GM12878 (cell line): ENCODE measurements around the gene TM9SF2. TPM values are rescaled to one million over a fixed set of nuclear protein-coding genes. Genes with fewer than 3 reads are reported as not detected.

Experiments
- ATAC-seq: fragments of 200-7000 bp; cut with Tn5 transposase; 3 replicates; pipeline ENCODE4 v1.9.1; 2020; ENCODE audit warnings: mild to moderate bottlenecking, moderate library complexity
- BruUV-seq: library from RNA; stranded (reverse); fragments of 400-500 nt; replicated peaks from 2 replicates; lab custom pipeline; 2021; lab: Mats Ljungman, UMichigan
- CTCF ChIA-PET: fragments of 300-600 bp; sonication (Branson Sonifier 250); formaldehyde crosslinking; extraction: SDS; loops from one replicate; lab custom pipeline; 2021; ENCODE audit warnings: inconsistent platforms; lab: Yijun Ruan, JAX
- POLR2A ChIA-PET: fragments of 350-600 bp; formaldehyde crosslinking; extraction: SDS; loops from one replicate; lab custom pipeline; 2021; ENCODE audit warnings: inconsistent platforms; lab: Charles Lee
- RAD21 ChIA-PET: fragments of 300-600 bp; sonication (Branson Sonifier 250); formaldehyde crosslinking; loops from one replicate; lab custom pipeline; 2023; ENCODE audit warnings: antibody characterized with exemption; ENCODE audit not compliant: unreplicated experiment; lab: Charles Lee
- SMC1A ChIA-PET: fragments of 300-600 bp; sonication (Branson Sonifier 250); formaldehyde crosslinking; loops from one replicate; lab custom pipeline; 2023; ENCODE audit not compliant: unreplicated experiment, uncharacterized antibody; lab: Charles Lee
- DNase-seq: peaks from one replicate; pipeline ENCODE4 v3.0.0-alpha.2; 2011; ENCODE audit warnings: low read depth, low spot score
- FAIRE-seq: peaks from 3 replicates; lab custom pipeline; 2011; peaks lifted over from hg19 to GRCh38; lab: Jason Lieb, UNC
- H2AFZ ChIP-seq: 2 replicates; pipeline ENCODE4 v1.6.0; 2011; ENCODE audit warnings: low read depth, low read length, control low read depth; ENCODE audit not compliant: control insufficient read depth
- H3K27ac ChIP-seq: 2 replicates; pipeline ENCODE4 v1.5.1; 2011; ENCODE audit warnings: control low read depth; ENCODE audit not compliant: control insufficient read depth, insufficient read depth
- H3K27me3 ChIP-seq, 2 experiments: replicated peaks in 1 of 2; 2 replicates each; pipeline versions ENCODE4 v1.6.0 to v1.6.1; 2011; ENCODE audit warnings: low read length in 1 of 2; ENCODE audit not compliant: control insufficient read depth in 2 of 2, insufficient read depth in 2 of 2
- H3K36me3 ChIP-seq, 2 experiments: 2 replicates each; pipeline ENCODE4 v1.5.1; 2011; ENCODE audit warnings: low read length in 1 of 2; ENCODE audit not compliant: control insufficient read depth in 2 of 2, insufficient read depth in 2 of 2
- H3K4me1 ChIP-seq: 2 replicates; pipeline ENCODE4 v1.6.1; 2011; ENCODE audit warnings: mild to moderate bottlenecking, low read length, moderate library complexity, mixed read lengths; ENCODE audit not compliant: control insufficient read depth, insufficient read depth
- H3K4me2 ChIP-seq: 2 replicates; pipeline ENCODE4 v1.6.0; 2011; ENCODE audit warnings: control low read depth; ENCODE audit not compliant: control insufficient read depth, insufficient read depth
- H3K4me3 ChIP-seq: fragments of 200-600 bp; sonication (generic); 2 replicates; pipeline ENCODE4 v1.5.1; 2016
- H3K79me2 ChIP-seq: 2 replicates; pipeline ENCODE4 v1.6.0; 2011; ENCODE audit warnings: low read length; ENCODE audit not compliant: control insufficient read depth, insufficient read depth
- H3K9ac ChIP-seq: 2 replicates; pipeline ENCODE4 v1.8.0; 2011; ENCODE audit warnings: low read length, control low read depth, mixed read lengths; ENCODE audit not compliant: control insufficient read depth, insufficient read depth
- H3K9me3 ChIP-seq: replicated peaks from 3 replicates; pipeline ENCODE4 v1.5.1; 2011; ENCODE audit warnings: mild to moderate bottlenecking, low read length; ENCODE audit not compliant: control insufficient read depth, insufficient read depth
- H4K20me1 ChIP-seq: 2 replicates; pipeline ENCODE4 v1.6.0; 2011; ENCODE audit not compliant: control insufficient read depth, insufficient read depth
- BHLHE40 ChIP-seq, 2 experiments: fragments of 450-650 bp in 1 of 2; IDR thresholded peaks; 2 replicates each; pipeline ENCODE4 v1.6.1; 2011 to 2017; ENCODE audit warnings: low read depth in 2 of 2, borderline replicate concordance in 1 of 2, improper control_type of control experiment in 1 of 2, low read length in 1 of 2, mild to moderate bottlenecking in 1 of 2
- CBX5 ChIP-seq: sonication (generic); IDR thresholded peaks from 2 replicates; pipeline ENCODE4 v1.6.1; 2016; ENCODE audit warnings: low read depth, moderate library complexity, mild to moderate bottlenecking, inconsistent platforms
- CREB1 ChIP-seq: IDR thresholded peaks from 2 replicates; pipeline ENCODE4 v1.6.1; 2012; ENCODE audit warnings: low read depth, mild to moderate bottlenecking, inconsistent platforms
- ZBED1 ChIP-seq: IDR thresholded peaks from 2 replicates; pipeline ENCODE4 v1.6.1; 2016; ENCODE audit warnings: borderline replicate concordance
- WGBS: methylation state at CpG from one replicate; pipeline ENCODE4 v1.1.6; 2016; ENCODE audit warnings: low lambda C conversion rate; ENCODE audit not compliant: insufficient replicate concordance, insufficient coverage; ENCODE audit errors: missing lambda C conversion rate; 5-methylcytosine and 5-hydroxymethylcytosine counted together
- in situ Hi-C: fragments of 300-500 bp; cut with MboI; formaldehyde crosslinking; loops from 9 replicates; pipeline ENCODE4 v1.14.3; 2018; ENCODE audit warnings: mixed read lengths
- intact Hi-C: fragments of 100-400 bp; cut with micrococcal nuclease; formaldehyde crosslinking; loops from one replicate; pipeline ENCODE4 v1.14.2; 2022; ENCODE audit not compliant: unreplicated experiment
- polyA plus RNA-seq, 11 experiments: library from polyadenylated mRNA; depleted of rRNA in 4 of 11; unstranded in 6 of 11; stranded (reverse) in 5 of 11; fragments of >200 nt; fragmentation: Nextera tagmentation in 4 of 11; fragmentation: Illumina TruSeq in 1 of 11; extraction: Ambion mirVana in 4 of 11; extraction: Trizol in 1 of 11; gene quantifications; 1 replicate in 1 of 11; 2 replicates in 10 of 11; pipeline versions ENCODE4 v1.2.1 to v1.2.3, GENCODE V29; 2011 to 2016; ENCODE audit warnings: inconsistent platforms in 2 of 11, missing spikeins in 2 of 11, low read depth in 1 of 11
- total RNA-seq, 4 experiments: library from RNA; depleted of rRNA in 3 of 4; stranded (reverse); fragments of >200 nt in 3 of 4; fragmentation: Illumina TruSeq in 1 of 4; extraction: Trizol in 1 of 4; gene quantifications; 2 replicates each; pipeline versions ENCODE4 v1.2.1 to v1.2.3, GENCODE V29; 2013 to 2021
- TF ChIP-seq, protein P1 (sequence below): IDR thresholded peaks from 2 replicates; pipeline ENCODE4 v1.6.1; 2011; ENCODE audit warnings: low read depth, mild to moderate bottlenecking, low read length, moderate library complexity, borderline replicate concordance; ENCODE audit errors: extremely low read depth
- TF ChIP-seq, protein P2 (sequence below): IDR thresholded peaks from 2 replicates; pipeline ENCODE4 v1.6.1; 2012; ENCODE audit warnings: low read depth, low read length, improper control_type of control experiment

TM9SF2 gene
- total and polyA plus RNA-seq, 10 of the 15 experiments (the other 5 are each of a cell fraction or from before 2014, with no cell fraction given) = 34.6 to 128 (median 79.2) TPM

DNA sequence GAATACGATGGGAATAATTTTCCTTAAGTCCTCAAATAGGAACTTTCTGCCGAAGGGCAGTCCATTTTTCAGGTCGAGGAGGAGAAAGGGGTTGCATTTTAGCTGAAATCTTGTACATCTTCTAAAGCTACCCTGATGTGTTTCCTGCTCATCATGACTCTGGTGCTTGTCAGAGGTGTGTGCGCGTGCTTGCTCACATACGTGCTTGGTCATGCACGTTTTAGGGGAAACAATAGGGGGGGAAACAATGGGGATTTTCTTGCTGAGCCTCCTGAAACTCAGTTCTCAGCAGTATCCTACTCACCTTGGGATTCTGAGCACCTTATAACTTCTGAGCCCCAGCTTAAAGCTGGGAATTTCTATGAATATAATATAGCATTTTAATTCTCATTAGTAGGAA lies 44.7 kb downstream of the TM9SF2 start:
- no TSS peak for BruUV-seq
- CTCF ChIA-PET = interaction anchor here (2.6 kb wide), 1 partner anchor 276 kb away, joined by 5 read pairs; no protein-coding TSS in a partner anchor
- no peak overlapping the region for H2AFZ ChIP-seq
- peak overlapping the region; percentile 61; the same call in 1 of the 2 replicates for H3K4me2 ChIP-seq
- no peak overlapping the region for H3K4me3 ChIP-seq
- no peak for DNase-seq
- no peaks in the 10 kb centered on the region for H3K9me3 ChIP-seq
- TF ChIP-seq ZBED1 (no peak), CREB1 (peak; percentile 35; the same call in 1 of the 2 replicates), BHLHE40 (IDR thresholded peaks at IDR 0.05; ENCODE audit: borderline replicate concordance in 1 of 2, low read depth in 2 of 2, low read length in 1 of 2) (peak; percentile 21 to 30; a peak in 2 of 4 replicates), CBX5 (0 out of 2 replicates have a peak, but pooled peaks have one; percentile 28)
- TF ChIP-seq, protein P1, sequence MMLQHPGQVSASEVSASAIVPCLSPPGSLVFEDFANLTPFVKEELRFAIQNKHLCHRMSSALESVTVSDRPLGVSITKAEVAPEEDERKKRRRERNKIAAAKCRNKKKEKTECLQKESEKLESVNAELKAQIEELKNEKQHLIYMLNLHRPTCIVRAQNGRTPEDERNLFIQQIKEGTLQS = no peak
- TF ChIP-seq, protein P2, sequence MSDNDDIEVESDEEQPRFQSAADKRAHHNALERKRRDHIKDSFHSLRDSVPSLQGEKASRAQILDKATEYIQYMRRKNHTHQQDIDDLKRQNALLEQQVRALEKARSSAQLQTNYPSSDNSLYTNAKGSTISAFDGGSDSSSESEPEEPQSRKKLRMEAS = no peak
- TF ChIP-seq, all 136 proteins: peak for 3
- peaks cover 67% of the 10 kb centered on the region for H3K4me1 ChIP-seq
- POLR2A ChIA-PET = no interaction called here
- FAIRE-seq = no peak
- SMC1A ChIA-PET = interaction anchor here (0.8 to 2.1 kb wide), 2 partner anchors 13 to 24 kb away, joined by 3 to 7 read pairs; no protein-coding TSS in a partner anchor
- intact Hi-C loops (loop anchor here (10.0 kb wide), 1 partner anchor 101 kb away; no protein-coding TSS in a partner anchor), in situ Hi-C loops (no loop called here)
- H4K20me1 ChIP-seq = no peaks in the 10 kb centered on the region
- no peaks in the 10 kb centered on the region for H3K27me3 ChIP-seq
- ATAC-seq = no peak
- 81% methylated on average over 7 of the region's 7 CpGs for WGBS
- peak overlapping the region; percentile 88 for H3K27ac ChIP-seq
- peaks cover 17 to 23% of the 10 kb centered on the region in 2 experiments for H3K36me3 ChIP-seq
- RAD21 ChIA-PET = interaction anchor here (0.6 kb wide), 1 partner anchor 87 kb away, joined by 3 read pairs; no protein-coding TSS in a partner anchor
- no peaks in the 10 kb centered on the region for H3K79me2 ChIP-seq
- no peak overlapping the region for H3K9ac ChIP-seq
